Measurements from ENCODE around the gene ZNF579. TPM values are rescaled to one million over a fixed set of nuclear protein-coding genes. Genes with fewer than 3 reads are reported as not detected.

Gene ZNF579
- total and polyA plus RNA-seq, 2 of the 8 experiments (the other 6 are each of a cell fraction or from before 2014, with no cell fraction given), result 10.0 to 18.9 TPM

DNA sequence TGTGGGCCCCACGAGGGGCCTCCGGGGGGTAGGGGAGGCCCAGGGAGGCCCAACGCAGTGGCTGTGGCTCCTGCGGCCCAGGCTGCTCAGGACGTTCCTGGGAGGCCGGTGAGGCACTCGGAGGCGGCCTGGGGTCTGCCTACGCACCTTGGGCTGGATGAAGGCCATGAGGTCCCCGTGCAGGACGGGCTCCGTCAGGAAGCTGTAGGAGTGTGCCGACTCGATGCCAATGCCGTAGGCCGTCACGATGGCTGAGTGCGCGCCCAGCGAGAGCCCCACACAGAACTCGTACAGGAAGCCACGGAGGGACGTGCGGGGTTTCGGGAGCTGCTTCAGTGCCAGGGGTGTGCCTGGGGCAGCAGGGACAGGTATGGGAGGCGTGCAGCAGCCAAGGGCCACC is 49.7 kb downstream of the ZNF579 start (continued):
- no peak for TF ChIP-seq SP2 (IDR thresholded peaks at IDR 0.05; ENCODE audit: low read length)
- TF ChIP-seq RXRA (IDR thresholded peaks at IDR 0.05; ENCODE audit: insufficient read depth, low read depth, low read length), result no peak
- no peak for TF ChIP-seq SRF (IDR thresholded peaks at IDR 0.05; ENCODE audit: low read depth, low read length)
- TF ChIP-seq ASH2L (IDR thresholded peaks at IDR 0.05; ENCODE audit: low read length), result no peak

Measured in H1 (cell line).